Urinary bladder (tissue), 4 donors: Measurements from ENCODE around the gene ATP2B3. TPM values are rescaled to one million over a fixed set of nuclear protein-coding genes. Genes with fewer than 3 reads are reported as not detected.

ENCODE experiments used
- DNase-seq: peaks from one replicate; pipeline ENCODE4 v3.0.0-alpha.2; 2015; ENCODE audit errors: extremely low spot score
- H3K27ac ChIP-seq: one replicate; pipeline ENCODE4 v1.5.1; 2013; ENCODE audit warnings: low read depth, mild to moderate bottlenecking, moderate library complexity
- H3K36me3 ChIP-seq: one replicate; pipeline ENCODE4 v1.6.1; 2013; ENCODE audit warnings: mild to moderate bottlenecking, moderate library complexity; ENCODE audit not compliant: insufficient read depth
- H3K4me1 ChIP-seq: one replicate; pipeline ENCODE4 v1.6.1; 2013; ENCODE audit warnings: mild to moderate bottlenecking, moderate library complexity; ENCODE audit not compliant: insufficient read depth
- H3K4me3 ChIP-seq: one replicate; pipeline ENCODE4 v1.5.1; 2013; ENCODE audit warnings: low read depth, low read length
- WGBS: extraction: QIAGEN DNeasy Blood & Tissue Kit; methylation state at CpG from one replicate; pipeline ENCODE4 v1.1.7; 2013; 5-methylcytosine and 5-hydroxymethylcytosine counted together
- polyA plus RNA-seq: library from polyadenylated mRNA; stranded (reverse); fragments of 200-250 nt; gene quantifications from one replicate; pipeline ENCODE4 v1.2.3, GENCODE V29; 2013
- total RNA-seq: library from RNA; depleted of rRNA; stranded (reverse); fragments of >200 nt; gene quantifications from one replicate; pipeline ENCODE4 v1.2.3, GENCODE V29; 2014
- donor health status: healthy with polysubstance abuse.
- donor health status: healthy.

The ATP2B3 gene
- total and polyA plus RNA-seq, 2 donors: 0.10 to 0.69 TPM

DNA sequence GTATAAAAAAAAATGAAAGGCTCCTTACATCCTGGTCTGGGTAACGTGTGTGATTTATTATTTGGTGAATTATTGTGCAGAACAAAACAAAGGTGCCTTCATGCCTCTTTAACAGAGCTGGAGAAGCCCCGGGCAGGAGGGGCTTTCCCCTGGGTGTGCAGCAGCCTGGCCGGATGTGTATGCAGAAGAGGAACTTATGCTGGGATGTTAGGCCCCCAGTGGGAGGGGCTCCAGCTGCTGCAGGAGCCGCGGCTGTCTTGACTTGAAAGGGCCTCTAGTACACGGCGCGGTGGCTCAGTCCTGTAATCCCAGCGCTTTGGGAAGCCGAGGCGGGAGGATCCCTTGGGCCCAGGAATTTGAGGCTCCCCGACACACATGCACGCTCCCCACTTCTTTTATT lies 65.5 kb downstream of the ATP2B3 start:
- Histone ChIP-seq H3K36me3 (peaks cover 3% of the 10 kb centered on the region), H3K27ac (no peak overlapping the region), H3K4me3 (no peak overlapping the region), H3K4me1 (no peaks in the 10 kb centered on the region)
- peak; percentile 25 for DNase-seq
- 16% methylated on average over 13 of the region's 13 CpGs for WGBS

DNA sequence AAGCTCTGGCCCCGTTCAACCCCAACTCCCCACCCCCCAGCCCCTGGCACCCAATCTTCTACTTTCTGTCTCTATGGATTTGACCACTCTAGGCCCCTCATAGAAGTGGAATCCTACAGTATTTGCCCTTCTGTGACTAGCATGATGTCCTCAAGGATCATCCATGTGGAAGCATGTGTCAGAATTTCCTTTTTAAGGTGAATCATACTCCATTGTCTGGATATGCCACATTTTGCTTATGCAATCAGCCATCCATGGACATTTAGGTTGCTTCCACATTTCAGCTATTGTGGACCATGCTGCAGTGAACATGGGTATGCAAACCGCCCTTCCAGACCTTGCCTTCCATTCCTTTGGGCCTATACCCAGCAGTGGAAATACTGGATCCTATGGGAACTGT lies 66.0 kb downstream of the ATP2B3 start:
- Histone ChIP-seq H3K4me3 (no peak overlapping the region), H3K36me3 (peaks cover 3% of the 10 kb centered on the region), H3K27ac (no peak overlapping the region), H3K4me1 (no peaks in the 10 kb centered on the region)
- no peak for DNase-seq
- 58% methylated on average over 2 of the region's 2 CpGs for WGBS

DNA sequence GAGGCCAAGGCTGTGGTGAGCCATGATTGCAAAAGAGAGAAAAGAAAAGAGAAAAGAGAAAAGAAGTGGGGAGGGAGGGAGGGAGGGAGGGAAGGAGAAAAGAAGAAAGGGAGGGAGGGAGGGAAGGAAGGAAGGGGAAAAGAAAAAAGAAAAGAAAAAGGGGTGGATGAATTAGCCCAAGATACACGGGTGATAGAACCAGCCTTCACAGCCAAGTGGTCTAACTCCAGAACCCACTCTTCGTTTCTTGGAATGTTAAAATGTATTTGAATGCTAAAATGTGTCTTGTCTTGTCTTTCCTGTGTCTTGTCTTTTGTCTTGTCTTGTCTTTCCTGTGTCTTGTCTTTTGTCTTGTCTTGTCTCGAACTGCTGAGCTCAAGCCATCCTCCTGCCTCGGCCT lies 68.4 kb downstream of the ATP2B3 start:
- Histone ChIP-seq H3K27ac (no peak overlapping the region), H3K4me1 (no peaks in the 10 kb centered on the region), H3K36me3 (peaks cover 3% of the 10 kb centered on the region), H3K4me3 (no peak overlapping the region)
- DNase-seq: no peak
- 88% methylated on average over 4 of the region's 4 CpGs for WGBS

DNA sequence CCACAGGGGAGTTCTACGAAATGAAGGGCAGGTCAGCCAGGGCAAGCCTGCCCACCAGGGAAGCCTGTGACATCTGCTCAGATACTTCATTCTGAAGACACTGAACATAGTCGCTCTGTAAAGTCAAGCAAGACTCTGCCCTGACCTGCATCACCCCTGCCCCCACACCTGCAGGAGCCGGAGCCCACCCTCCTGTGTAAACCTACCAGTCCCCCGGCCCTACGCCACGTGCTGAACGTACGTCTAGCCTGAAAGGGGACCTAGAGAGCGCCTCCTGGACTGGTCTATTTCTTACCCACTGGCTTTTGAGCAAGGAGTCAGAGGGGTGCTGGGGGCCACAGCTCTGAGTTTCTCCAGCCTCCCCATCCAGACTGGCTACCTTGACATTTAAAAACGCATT lies 69.9 kb downstream of the ATP2B3 start:
- H3K4me3 ChIP-seq: no peak overlapping the region
- no peaks in the 10 kb centered on the region for H3K4me1 ChIP-seq
- no peak overlapping the region for H3K27ac ChIP-seq
- no peak for DNase-seq
- WGBS: 98% methylated on average over 10 of the region's 10 CpGs
- H3K36me3 ChIP-seq: peaks cover 5% of the 10 kb centered on the region

DNA sequence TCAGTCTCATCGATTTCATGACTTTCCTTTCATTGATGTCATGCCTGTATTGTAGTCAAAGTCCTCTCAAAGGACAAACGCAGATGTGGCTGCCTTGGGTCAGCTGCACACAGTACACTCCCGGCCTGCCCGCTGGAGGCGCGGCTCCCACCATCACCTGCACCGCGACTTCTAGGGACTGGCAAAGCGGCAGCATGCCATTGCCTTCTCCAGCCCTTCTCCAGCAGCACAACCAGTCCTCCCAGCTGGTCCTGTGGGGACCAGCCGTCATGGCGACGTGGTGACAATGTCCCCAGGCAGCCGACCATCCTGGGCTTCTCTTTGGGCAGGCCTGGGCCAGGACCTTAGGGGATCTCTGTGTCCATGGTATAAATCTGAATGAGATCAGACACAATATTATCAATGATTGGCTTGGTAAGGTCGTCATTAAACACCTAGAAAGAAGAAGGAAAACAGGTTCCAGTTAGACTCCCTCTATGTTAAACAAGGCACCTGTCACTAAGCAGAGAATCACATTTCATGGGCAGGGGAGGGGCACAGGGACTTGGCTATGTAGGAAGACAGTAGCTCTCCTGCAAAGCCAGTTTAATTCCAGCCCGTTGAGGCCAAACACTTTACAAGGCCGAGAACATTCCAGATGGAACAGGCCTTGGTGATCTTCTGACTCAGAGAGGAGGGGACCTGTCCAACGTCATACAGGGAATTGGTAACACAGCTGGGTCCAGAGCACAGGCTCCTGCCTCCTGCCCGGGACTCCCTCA lies 70.8 kb downstream of the ATP2B3 start:
- Histone ChIP-seq H3K4me1 (no peaks in the 10 kb centered on the region), H3K27ac (no peak overlapping the region), H3K36me3 (peaks cover 5% of the 10 kb centered on the region), H3K4me3 (no peak overlapping the region)
- 93% methylated on average over 18 of the region's 18 CpGs for WGBS
- no peak for DNase-seq

- no peak overlapping the region for H3K27ac ChIP-seq
- peaks cover 5% of the 10 kb centered on the region for H3K36me3 ChIP-seq
- no peak for DNase-seq
- no peak overlapping the region for H3K4me3 ChIP-seq
- WGBS: 96% methylated on average over 29 of the region's 29 CpGs
- no peaks in the 10 kb centered on the region for H3K4me1 ChIP-seq
Observed at GRCh38 chrX:153588782-153589446, 71.5 kb downstream of the ATP2B3 start.

DNA sequence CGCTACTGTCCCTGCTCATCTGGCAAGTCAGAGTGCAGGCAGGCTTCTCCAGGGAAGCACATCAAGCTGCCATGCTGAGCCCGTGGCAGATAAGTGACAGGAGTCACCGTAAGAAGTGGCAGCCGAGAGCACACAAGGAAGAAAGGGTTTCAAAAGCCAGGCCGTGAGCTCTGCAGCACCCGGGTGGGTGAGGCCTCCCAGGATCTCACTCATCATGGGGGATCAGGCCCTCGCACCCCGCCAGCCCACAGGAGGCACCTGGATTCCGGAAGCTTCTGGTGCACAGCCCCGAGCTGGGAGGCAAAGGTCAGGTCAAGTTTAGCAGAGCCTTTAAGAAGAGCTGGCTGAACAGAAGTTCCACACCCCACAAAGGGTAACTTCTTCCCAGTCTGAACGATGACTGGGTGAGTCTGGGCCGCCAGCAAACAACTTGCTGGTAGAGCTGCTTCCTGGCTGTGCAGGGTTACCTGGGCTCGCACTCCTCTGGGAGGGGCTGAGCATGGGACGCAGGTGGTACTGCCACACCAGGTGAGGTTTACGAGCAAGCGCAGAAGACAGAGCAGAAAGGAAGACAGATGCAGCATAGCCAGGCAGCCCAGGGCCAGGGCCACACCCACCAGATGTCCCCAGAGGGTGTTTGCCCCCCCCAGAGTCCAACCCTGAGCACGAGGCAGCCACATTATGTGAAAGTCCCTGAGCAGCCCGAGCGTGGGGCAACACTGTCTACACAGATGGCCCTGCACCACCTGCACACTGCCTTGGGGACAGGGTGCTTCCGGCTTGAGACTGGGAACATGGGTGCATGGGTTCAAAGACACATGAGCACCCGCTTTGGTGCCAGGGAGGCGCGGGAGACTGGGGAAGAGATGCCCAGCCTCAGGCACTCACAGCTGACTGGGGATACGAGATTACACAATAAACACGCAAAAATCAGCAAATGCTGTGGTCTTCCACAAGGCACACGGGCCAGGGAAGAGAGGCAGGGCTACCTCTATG lies 73.8 kb downstream of the ATP2B3 start:
- no peak for DNase-seq
- no peak overlapping the region for H3K4me3 ChIP-seq
- H3K4me1 ChIP-seq: no peaks in the 10 kb centered on the region
- no peak overlapping the region for H3K27ac ChIP-seq
- H3K36me3 ChIP-seq: peaks cover 8% of the 10 kb centered on the region
- WGBS: 87% methylated on average over 26 of the region's 26 CpGs

DNA sequence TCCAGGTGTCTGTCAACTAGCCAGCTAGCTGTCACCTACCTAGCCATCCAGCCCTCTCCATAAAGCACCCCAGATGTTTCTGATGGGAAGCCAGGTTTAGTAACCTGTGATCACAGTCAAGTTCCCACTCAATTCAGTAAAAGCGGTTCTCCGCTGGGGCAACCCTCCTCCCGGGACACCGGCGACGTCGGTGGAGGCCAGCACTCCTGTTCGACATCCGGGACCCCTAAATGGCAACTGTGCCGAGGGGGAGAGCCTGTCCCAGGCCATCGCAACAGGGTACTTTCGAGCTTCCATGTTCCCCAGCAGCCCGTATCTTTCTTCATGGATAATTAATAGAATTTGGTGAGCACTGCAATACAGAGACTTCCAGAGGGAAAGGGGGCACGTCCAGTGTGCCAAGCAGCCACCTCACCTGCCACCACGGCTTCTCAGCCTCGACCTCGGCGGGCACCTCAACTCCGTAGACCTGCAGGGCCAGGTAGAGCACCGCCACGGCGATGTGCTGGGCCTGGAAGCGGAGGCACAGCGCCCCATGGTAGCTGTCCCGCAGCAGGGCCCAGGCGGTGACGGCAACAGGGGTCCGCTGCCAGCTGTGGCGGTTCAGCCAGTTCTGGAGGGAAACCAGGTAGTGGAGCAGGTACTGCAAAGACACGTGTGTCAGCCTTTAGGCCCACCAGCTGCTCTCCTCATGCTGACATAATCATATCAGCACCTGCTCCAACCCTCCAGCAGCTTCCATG lies 74.8 kb downstream of the ATP2B3 start:
- Histone ChIP-seq H3K36me3 (peaks cover 8% of the 10 kb centered on the region), H3K4me3 (no peak overlapping the region), H3K27ac (no peak overlapping the region), H3K4me1 (no peaks in the 10 kb centered on the region)
- WGBS: 95% methylated on average over 30 of the region's 30 CpGs
- no peak for DNase-seq

GRCh38 chrX:153592966-153593688 lies 75.7 kb downstream of the ATP2B3 start:
- no peak for DNase-seq
- 92% methylated on average over 12 of the region's 12 CpGs for WGBS
- Histone ChIP-seq H3K36me3 (peaks cover 5% of the 10 kb centered on the region), H3K4me3 (no peak overlapping the region), H3K4me1 (no peaks in the 10 kb centered on the region), H3K27ac (no peak overlapping the region)

GRCh38 chrX:153593811-153594500 lies 76.5 kb downstream of the ATP2B3 start:
- Histone ChIP-seq H3K4me3 (no peak overlapping the region), H3K4me1 (no peaks in the 10 kb centered on the region), H3K27ac (no peak overlapping the region), H3K36me3 (peaks cover 5% of the 10 kb centered on the region)
- no peak for DNase-seq
- whole genome bisulfite sequencing: 93% methylated on average over 22 of the region's 22 CpGs

DNA sequence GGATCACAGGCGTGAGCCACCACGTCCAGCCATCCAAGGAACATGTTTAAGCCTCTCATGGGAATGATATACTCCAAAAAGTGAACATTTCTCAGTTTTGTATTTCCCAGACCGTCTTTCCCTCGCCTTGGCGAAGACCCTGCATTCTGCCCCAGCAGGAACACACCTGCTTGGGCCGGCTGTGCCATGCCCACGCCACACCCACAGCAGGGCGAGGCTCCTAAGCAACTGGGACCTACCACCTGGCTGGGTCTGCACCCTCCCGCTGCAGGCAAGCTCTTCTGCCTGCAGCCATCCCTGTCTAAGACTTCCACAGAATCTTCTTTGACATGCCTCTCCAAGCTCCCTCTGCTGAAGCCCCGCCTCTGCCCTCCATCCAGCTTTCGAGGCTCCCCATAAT lies 77.9 kb downstream of the ATP2B3 start:
- H3K36me3 ChIP-seq: peaks cover 5% of the 10 kb centered on the region
- DNase-seq: no peak
- no peaks in the 10 kb centered on the region for H3K4me1 ChIP-seq
- no peak overlapping the region for H3K4me3 ChIP-seq
- no peak overlapping the region for H3K27ac ChIP-seq
- WGBS: 97% methylated on average over 11 of the region's 11 CpGs
